ENCODE data around the gene DNPEP.

- TF ChIP-seq ZBTB49 (tag by site-specific recombination; IDR thresholded peaks at IDR 0.05; ENCODE audit: low read depth): no peak
- TF ChIP-seq ZNF146 (tag by site-specific recombination; IDR thresholded peaks at IDR 0.05): no peak
- no peak for TF ChIP-seq CTCF (tag by site-specific recombination; IDR thresholded peaks at IDR 0.05)
- TF ChIP-seq ZBTB44 (tag by site-specific recombination; IDR thresholded peaks at IDR 0.05): no peak
- TF ChIP-seq ZNF394 (tag by site-specific recombination; IDR thresholded peaks at IDR 0.05; ENCODE audit: borderline replicate concordance): no peak
- TF ChIP-seq ZNF416 (tag by site-specific recombination; IDR thresholded peaks at IDR 0.05): no peak
These were observed 5.0 kb upstream of the DNPEP start for GRCh38 chr2:219392754-219393153.
